Stimulated activated CD4-positive, alpha-beta T cell treated with anti-CD3 and anti-CD28 coated beads, Interleukin-2, amount 100 ng/mL, for 48 hours (primary cell): ENCODE measurements around the gene OPA1.

Experiments used
- DNase-seq, 2 donors: peaks; one replicate each; pipeline ENCODE4 v3.0.0-alpha.2; 2020

OPA1 gene, protein sequence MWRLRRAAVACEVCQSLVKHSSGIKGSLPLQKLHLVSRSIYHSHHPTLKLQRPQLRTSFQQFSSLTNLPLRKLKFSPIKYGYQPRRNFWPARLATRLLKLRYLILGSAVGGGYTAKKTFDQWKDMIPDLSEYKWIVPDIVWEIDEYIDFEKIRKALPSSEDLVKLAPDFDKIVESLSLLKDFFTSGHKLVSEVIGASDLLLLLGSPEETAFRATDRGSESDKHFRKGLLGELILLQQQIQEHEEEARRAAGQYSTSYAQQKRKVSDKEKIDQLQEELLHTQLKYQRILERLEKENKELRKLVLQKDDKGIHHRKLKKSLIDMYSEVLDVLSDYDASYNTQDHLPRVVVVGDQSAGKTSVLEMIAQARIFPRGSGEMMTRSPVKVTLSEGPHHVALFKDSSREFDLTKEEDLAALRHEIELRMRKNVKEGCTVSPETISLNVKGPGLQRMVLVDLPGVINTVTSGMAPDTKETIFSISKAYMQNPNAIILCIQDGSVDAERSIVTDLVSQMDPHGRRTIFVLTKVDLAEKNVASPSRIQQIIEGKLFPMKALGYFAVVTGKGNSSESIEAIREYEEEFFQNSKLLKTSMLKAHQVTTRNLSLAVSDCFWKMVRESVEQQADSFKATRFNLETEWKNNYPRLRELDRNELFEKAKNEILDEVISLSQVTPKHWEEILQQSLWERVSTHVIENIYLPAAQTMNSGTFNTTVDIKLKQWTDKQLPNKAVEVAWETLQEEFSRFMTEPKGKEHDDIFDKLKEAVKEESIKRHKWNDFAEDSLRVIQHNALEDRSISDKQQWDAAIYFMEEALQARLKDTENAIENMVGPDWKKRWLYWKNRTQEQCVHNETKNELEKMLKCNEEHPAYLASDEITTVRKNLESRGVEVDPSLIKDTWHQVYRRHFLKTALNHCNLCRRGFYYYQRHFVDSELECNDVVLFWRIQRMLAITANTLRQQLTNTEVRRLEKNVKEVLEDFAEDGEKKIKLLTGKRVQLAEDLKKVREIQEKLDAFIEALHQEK

DNA sequence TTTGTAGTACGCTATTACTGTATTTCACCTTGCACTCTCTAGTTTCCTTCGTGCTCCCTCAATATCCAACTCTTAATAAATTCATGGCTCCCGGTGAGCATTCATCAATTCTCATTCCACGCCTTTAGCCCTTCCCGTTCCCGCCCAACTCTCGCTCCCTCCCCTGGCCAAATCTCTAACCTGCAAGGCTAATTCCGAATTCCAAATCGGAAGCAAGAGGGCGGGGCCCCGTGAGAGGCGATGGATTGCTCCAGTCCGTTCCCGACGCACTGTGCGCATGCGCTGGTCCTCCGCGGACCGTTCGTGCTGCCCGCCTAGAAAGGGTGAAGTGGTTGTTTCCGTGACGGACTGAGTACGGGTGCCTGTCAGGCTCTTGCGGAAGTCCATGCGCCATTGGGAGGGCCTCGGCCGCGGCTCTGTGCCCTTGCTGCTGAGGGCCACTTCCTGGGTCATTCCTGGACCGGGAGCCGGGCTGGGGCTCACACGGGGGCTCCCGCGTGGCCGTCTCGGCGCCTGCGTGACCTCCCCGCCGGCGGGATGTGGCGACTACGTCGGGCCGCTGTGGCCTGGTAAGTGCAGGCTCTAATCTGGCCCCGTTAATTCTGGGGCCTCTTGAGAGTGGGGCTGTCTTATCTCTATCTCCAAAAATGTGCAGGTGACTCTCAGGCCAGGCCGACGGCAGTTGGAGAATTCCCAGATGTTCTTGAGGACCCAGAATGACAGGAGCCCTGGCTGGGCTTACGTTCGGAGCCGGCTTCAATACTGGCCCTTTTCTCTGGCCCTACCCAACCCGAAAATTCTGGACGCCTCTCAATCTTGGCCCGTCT lies at the start of gene OPA1:
TSS of gene OPA1 (plus strand) at position 368 of the 827 bp plus-strand sequence. CDS start at position 538, 170 bp downstream.
- DNase-seq: peak; percentile 87 to 89

DNA sequence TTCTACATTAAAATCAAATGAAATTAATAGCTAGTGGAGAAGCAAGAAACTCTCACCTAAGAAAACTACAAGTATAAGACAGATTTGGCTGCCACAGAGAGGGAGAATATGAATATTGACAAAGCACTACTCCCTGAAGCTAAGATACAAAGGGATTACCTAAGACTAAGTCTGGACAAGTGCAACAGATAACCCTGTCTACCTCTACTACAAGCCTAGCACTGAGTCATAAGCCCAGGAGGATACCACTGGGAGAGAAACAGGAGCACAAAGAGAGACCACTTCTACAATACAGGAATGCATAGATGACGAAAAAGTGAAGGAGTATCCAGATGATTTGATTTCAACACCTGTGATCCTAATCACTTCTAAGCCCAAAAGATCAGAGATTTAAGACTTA lies 48.7 kb upstream of the OPA1 start:
- no peak for DNase-seq

DNA sequence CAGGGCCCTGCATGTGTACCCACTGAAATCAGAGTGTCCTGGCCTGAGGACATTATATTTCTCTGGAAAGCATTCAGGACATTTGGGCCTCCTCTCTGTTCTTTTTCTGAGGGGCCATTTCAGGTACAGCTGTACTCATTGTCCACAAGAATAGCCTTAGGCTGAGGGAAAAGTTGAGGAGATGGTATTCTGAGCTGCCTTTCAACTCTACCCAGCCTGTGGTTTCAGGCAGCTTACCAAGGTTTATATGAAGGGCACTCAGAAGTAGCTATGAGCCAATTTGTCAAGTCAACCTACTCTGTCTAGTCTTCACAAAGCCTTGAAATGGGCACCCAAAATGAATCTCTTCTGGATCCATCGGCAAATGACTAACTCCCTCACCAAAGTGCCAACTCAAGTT lies 47.7 kb upstream of the OPA1 start:
- DNase-seq: no peak

DNA sequence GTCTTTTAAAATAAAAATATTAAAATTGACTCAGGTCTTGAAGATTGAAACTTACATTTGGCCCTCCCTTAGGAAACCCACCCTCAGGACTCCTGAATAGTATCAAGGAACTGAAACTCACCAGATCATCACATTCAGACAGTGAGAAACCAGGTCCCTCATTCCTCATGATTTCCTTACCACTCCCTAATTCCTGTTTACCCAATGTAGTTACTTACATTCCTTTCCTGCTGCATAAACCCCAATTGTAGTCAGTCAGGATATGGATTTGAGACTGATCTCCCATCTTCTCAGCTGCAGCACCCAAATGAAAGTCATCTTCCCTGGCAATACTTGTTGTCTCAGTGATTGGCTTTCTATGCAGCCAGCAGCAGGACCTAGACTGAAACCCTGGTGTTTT lies 46.9 kb upstream of the OPA1 start:
- no peak for DNase-seq

DNA sequence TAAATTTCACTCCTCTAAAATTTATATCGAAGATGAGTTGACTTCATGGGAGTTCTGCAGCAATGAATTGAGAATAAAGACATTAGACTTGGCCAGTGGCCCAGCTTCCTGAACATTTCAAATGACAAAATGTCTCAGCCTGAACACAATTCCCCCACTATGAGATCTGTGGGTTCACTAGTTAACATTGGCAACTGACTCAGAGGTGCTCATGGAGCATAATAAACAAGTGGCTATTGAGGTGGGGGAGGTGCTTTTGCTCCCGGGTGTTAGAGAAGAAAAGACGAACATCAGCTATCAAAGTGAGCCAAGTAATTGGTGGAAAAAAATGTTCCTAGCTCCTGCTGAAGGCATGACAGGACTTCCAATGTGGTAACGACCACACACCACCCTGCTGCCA lies 44.6 kb upstream of the OPA1 start:
- DNase-seq: no peak

DNA sequence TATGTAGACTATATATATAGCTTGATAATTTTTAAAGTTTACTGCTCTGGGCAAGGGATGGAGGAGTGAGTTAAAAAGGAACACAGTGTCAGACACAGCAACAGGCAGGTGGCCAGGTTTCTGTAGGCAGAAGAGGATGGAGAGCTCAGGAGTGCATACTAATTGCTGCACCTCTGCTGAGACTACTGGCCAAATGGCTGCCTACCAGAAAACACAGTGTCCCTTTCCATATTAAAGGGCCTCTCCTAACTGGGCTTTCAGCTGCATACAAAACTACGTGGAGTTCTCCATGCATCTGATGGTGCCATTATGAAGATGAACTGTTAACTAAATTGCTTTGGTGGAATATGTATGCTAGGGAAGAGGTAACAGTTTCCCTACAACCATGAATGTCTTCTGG lies 40.1 kb upstream of the OPA1 start:
- DNase-seq: no peak

DNA sequence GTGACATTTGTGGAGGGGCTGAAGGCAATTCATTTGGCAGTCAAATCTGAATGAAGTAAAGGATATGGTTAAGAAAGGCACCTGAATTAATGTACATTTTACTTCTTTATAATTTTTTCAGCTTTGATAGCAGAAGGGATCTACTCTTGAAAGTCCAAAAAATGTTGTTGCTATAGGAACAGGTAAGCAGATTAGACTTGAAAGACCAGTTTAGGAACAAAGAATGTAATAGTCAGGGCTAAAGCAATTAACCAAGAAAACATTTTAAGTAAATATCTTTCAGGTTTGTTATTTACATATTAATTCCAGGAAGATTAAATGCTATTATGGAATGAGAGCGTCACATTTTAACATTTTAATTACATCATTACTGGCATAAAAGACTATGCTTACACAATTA lies 39.4 kb upstream of the OPA1 start:
- DNase-seq: no peak

DNA sequence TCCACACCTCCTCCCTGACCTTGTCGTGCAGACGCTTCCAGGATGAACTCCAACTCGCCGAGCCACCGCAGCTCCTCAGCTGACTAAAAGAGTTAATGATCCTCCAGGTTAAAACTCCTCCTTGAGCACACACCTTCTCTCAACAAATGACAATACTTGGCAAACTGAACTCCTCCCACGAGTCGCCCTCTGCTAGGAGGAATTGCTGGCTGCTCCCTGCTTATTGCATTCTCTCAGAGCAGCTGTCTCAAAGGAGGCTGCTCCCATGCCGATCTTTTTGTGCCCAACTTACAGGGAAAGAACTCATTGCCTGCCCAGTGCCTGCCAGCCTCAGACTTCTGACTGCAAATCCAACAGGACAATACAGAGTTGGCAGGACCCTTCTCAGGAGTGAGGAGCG lies 38.2 kb upstream of the OPA1 start, which contains the start of gene ATP13A4:
TSS of gene ATP13A4 (minus strand) at position 85 of the 400 bp plus-strand sequence. CDS start 96 bp downstream, outside the sequence.
- DNase-seq: no peak

DNA sequence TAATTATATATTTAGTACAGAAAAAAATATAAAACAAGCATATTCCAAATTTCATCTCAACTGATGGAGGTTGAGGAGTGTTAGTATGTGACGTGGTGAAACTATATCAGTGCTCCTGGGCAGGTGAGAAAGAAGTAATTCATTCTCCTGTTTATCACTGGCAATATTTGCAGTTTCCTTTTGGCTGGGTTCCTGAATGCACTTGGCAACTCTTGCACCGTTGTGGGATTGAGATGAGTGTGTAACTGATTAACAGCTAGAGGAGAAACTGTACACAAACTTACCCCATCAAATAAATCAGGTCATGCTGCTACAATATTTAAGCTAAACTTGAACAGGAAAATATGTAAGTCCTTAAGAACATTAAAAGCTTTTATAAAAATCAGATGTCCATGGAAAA lies 36.2 kb upstream of the OPA1 start:
- DNase-seq: no peak

DNA sequence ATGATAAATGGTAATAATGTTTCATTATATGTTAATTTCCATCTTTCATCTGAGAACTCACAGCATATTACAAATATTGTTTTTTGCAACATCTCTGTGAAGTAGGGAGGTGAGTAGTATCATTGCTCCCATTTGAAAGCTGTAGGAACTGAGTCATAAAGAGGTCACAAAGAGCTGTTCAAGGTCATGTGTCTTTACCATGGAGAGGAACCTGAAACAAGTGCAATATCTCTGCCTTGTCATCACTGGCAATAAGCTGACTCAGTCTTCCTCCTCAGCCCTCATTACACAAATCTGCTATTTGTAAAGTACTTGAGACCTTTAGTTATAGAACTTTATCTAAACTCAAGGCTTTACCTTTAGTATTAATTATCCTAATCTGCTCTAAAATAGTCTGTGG lies 33.9 kb upstream of the OPA1 start:
- no peak for DNase-seq

DNA sequence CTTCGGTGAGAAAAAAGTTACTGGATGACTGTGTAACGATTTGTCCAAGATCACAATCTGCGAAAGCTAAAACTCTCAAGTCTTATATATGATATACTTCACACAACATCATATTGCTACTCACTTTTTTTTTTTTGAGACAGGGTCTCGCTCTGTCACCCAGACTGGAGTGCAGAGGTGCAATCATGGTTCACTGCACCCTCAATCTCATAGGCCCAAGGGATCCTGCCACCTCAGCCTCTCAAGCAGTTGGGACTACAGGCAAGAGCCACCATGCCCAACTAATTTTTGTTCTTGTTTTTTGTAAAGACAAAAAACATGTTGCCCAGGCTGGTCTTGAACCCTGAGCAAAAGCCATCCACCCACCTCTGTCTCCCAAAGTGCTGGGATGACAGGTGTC lies 32.9 kb upstream of the OPA1 start:
- no peak for DNase-seq

DNA sequence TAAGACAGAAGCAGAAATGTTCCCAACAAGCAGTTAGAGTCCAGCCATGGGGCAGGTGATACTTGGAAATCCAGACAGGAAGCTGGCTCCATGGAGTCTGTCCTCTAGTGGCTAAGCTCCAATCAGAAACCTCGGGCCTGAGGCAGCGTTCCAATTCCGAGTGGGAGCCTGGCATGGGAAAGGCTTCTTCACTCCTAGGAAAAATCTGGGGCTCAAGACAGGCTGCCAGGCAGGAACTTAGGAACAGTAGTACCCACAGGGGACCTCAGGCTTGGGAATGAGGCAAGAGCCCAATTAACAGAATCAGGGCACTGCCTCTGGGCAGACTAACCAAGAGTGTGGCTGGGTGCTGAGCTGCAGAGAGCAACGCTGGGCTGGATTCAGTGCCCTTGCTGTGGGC lies 32.1 kb upstream of the OPA1 start:
- no peak for DNase-seq

DNA sequence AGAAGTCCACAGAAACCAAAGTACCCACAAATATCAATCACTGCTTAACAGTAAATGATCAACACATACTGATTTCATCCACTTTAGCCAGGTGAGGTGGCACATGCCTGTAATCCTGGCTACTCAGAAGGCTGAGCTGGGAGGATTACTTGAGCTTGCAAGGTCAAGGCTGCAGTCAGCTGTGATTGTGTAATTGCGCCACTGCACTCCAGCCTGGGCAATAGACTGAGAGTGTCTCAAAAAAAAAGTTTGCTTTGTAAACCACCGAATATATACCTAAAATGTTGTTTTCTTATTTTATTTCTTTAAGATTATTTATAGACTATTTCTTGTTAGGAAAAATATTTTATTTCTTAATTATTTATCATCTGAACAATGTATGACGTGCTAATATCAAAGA lies 29.6 kb upstream of the OPA1 start:
- no peak for DNase-seq

DNA sequence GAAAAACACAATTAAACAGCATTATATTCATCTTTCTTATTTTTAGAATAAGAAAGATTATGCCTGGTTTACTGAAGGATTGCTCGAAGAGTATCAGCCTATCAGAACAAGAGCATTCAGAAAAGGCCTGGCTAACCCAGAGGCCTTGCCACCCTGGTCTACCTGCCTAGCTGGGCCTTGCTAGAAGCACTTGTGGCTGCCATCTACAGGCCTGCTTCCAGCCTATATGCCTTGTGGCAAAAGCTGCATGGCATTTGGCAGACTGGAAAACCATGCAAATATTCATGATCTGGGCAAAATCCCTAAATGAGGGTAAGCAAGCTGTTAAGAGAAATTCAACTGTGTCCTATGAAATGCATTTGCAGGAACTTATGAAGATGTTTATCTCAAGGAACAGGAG lies 29.0 kb upstream of the OPA1 start:
- no peak for DNase-seq

DNA sequence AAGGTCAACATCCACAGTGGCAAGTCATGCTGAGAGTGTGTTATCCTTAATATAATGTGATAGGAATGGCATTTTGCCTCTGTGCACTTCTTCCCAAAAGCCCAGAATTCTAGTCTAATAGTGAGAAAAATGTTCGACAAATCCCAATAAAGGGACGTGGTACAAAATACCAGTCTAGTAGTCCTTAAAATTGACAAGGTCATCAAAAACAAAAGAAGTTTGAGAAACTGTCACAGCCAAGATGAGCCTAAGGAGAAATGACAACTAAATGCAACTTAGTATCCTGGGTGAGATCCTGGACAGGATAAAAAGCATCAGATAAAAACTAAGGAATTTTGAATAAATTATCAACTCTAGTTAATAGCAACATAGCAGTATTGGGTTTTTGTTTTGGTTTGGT lies 23.9 kb upstream of the OPA1 start:
- DNase-seq: no peak

DNA sequence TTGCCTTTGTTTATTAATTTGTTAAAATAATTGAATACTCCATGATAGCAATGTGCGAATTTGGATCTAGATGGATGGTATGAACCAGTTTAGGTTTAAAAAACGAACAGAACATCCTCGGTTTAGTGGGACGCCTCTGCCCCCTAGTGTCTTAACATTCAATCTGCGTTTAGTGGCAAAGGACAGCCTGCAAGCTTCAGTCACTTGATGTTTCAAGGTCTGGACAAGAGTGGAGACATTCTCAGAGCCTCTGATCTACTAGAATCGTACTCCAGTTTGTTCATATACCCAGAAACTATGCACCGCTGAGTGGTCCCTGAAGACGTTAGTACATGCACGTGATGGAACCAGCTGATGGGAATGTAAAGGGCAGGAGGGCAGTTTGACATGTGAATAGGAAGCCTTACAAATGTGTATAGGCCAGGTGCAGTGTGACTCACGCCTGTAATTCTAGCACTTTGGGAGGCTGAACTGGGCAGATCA lies 20.5 kb upstream of the OPA1 start:
- peak; percentile 27 to 41 for DNase-seq

DNA sequence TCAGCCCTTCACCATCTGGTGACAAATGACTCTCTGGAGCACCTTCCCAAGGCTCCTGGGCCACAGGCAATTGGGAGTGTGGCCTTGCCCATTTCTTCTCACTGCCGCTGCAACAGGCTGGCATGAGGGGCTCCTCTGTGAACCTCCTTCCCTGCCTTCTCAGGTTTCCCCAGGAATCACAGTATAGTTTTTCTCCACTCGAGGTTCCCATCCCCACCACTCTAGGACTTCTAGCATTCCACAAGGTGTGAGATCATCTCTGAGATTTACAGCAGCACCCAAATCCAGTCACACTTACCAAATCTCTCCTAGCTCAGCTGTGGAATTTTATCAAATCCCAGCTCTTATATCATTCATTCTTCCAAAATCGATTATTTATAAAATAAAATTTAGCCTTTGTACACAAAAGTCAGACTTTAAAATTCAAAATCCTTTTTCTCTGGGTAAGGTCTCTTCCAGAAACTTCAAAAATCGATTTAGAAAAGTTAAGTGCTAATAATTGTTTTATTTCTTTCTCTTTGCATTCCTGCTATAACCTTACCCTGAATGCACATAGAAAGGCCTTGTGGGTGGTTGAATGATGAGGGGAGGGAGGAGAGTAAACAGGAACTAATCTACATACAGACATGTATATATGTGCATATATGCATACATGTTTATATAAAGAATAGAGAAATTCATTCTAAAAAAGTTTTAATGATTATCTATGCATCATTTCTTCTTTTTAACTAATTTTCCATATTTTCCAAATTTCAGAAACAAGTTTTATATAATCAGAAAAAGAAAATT lies 19.4 kb upstream of the OPA1 start:
- no peak for DNase-seq

DNA sequence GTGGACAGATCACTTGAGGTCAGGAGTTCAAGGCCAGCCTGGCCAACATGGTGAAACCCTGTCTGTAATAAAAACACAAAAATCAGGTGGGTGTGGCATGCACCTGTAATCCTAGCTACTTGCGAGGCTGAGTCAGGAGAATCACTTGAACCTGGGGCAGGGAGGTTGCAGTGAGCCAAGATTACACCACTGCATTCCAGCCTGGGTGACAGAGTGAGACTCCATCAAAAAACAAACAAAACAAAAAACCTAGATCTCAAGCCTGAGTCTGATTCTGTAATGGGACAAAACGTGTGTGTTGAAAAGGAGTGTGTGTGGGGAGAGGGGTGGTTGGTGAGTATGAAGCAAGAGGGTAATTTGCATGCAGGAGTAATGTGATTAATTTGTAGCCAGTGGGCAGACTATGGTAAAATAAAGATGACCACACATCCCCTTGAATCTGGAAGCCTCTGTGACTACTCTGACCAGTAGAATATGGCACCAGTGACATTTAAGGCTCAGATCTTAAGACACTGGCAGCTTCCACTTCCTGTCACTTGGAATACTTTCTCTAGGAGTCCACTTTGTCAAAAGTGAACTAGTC lies 18.4 kb upstream of the OPA1 start:
- DNase-seq: no peak

DNA sequence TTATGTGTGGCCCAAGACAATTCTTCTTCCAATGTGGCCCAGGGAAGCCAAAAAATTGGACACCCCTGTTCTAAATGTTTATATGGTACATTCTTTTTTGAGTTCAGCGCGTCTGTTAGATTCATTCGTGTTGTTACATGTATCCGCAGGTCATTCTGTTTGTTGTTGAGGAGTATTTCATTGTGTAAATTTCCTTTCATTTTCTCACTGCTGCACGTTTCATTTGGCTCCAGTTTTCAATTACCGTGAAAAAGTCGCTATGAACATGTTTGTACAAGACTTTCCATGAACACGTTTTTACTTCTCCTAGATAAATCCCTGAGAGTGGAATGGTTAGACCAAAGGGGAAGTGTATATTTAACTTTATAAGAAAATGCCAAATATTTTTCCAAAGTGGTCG lies 7.5 kb upstream of the OPA1 start:
- DNase-seq: no peak

DNA sequence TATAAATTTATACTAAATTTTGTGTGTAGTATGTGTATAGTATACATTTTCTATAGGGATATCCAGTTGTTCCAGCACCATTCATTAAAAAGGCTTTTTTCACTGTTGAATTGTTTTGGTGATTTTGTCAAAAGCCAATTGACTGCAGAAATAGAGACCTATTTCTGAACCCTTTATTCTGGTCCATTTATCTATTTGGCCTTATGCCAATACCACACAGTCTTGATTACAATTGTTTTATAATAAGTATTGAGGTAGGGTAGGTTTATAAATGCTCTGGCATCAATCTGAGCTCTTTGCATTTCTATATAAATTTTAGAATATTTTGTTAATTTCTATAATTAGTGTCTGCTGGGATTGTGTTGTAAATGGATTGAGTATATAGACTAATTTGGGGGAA lies 6.5 kb upstream of the OPA1 start:
- no peak for DNase-seq

DNA sequence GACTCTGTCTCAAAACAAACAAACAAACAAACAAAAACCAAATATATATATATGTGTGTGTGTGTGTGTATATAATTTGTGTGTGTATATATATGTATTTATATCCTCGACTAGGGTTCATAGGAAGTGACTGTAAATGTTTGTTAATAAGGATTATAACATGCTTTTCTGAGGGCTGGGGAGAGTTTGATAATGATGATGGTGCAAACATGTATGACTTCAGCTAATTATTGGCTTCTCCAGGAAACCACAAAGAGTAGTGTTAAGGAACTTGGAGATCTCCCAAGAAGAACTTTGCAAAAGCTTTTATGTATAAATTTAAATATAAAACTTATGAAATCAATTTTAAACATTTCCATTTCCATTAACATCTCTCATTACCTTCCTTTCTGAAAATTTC lies 3.9 kb upstream of the OPA1 start:
- DNase-seq: no peak

DNA sequence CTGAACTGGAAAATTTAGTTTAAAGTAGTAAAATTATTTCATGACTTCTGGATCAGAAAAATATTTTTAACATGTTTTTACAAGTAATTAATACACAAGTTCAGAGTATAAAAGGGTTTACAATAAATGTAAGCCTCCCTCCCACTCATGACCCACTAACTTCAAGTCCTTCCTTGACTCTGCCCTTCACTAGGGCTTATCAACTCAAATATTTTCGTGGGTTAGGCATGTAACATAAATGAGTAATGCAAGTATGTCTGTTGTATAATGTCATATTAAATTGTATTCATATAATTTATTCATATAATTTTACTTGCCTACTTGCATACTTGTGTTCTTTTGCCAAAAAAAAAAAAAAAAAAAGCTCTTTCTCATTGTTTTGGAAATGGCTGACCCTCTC lies 3.4 kb upstream of the OPA1 start:
- no peak for DNase-seq
